SHP77 treated with DMSO at 0.1 percent for 48 hours (cell line): ENCODE results near the gene MS4A15.
"Not testable (repeated sequence)": the region's sequence is repeated elsewhere in the genome, so short reads cannot be mapped to it uniquely, and the experiment has no call there.

ENCODE experiments used
- DNase-seq: peaks from one replicate; lab custom pipeline; 2025; lab: John Stamatoyannopoulos, UW

Gene MS4A15

GRCh38 chr11:60756307-60757032 lies at the start of gene MS4A15:
Gene MS4A15, plus strand, starts transcription at chr11:60756867. Its CDS starts 6,867 bp downstream, at chr11:60763734.
- no peak for DNase-seq

GRCh38 chr11:60706931-60707330 lies 49.7 kb upstream of the MS4A15 start:
- no peak for DNase-seq

- DNase-seq, result no peak
Measured at GRCh38 chr11:60710482-60710881, 46.2 kb upstream of the MS4A15 start.

GRCh38 chr11:60711276-60711675 lies 45.4 kb upstream of the MS4A15 start:
- DNase-seq, result no peak

- DNase-seq, result not testable (repeated sequence)
Measured at GRCh38 chr11:60713423-60713822, 43.2 kb upstream of the MS4A15 start.

- DNase-seq, result no peak
Measured at GRCh38 chr11:60717956-60718355, 38.7 kb upstream of the MS4A15 start.

- no peak for DNase-seq
Measured at GRCh38 chr11:60718524-60719316, 37.9 kb upstream of the MS4A15 start.

GRCh38 chr11:60719391-60719790 lies 37.3 kb upstream of the MS4A15 start:
- DNase-seq, result no peak

- no peak for DNase-seq
Measured at GRCh38 chr11:60720460-60720859, 36.2 kb upstream of the MS4A15 start.

GRCh38 chr11:60724420-60724819 lies 32.2 kb upstream of the MS4A15 start, which contains the start of gene MS4A18:
Gene MS4A18, plus strand, starts transcription at chr11:60724720.
- no peak for DNase-seq

GRCh38 chr11:60725592-60725991 lies 31.1 kb upstream of the MS4A15 start:
- DNase-seq, result no peak

GRCh38 chr11:60731586-60731985 lies 25.1 kb upstream of the MS4A15 start:
- DNase-seq, result no peak

- DNase-seq, result no peak
Measured at GRCh38 chr11:60734279-60734678, 22.4 kb upstream of the MS4A15 start.

GRCh38 chr11:60739114-60739513 lies 17.6 kb upstream of the MS4A15 start:
- no peak for DNase-seq

- DNase-seq, result no peak
Measured at GRCh38 chr11:60740573-60740972, 16.1 kb upstream of the MS4A15 start.

GRCh38 chr11:60741421-60741820 lies 15.2 kb upstream of the MS4A15 start:
- DNase-seq, result no peak

- DNase-seq, result no peak
Measured at GRCh38 chr11:60743058-60743457, 13.6 kb upstream of the MS4A15 start.

GRCh38 chr11:60744114-60744513 lies 12.6 kb upstream of the MS4A15 start:
- DNase-seq, result no peak

- no peak for DNase-seq
Measured at GRCh38 chr11:60747359-60747873, 9.3 kb upstream of the MS4A15 start.

- no peak for DNase-seq
Measured at GRCh38 chr11:60748225-60748624, 8.4 kb upstream of the MS4A15 start.

- DNase-seq, result no peak
Measured at GRCh38 chr11:60748821-60749220, 7.8 kb upstream of the MS4A15 start.

GRCh38 chr11:60750911-60751310 lies 5.8 kb upstream of the MS4A15 start:
- DNase-seq, result no peak

- no peak for DNase-seq
Measured at GRCh38 chr11:60753309-60753708, 3.4 kb upstream of the MS4A15 start.
